ENCODE measurements around the gene DAAM2.

Gene DAAM2

DNA sequence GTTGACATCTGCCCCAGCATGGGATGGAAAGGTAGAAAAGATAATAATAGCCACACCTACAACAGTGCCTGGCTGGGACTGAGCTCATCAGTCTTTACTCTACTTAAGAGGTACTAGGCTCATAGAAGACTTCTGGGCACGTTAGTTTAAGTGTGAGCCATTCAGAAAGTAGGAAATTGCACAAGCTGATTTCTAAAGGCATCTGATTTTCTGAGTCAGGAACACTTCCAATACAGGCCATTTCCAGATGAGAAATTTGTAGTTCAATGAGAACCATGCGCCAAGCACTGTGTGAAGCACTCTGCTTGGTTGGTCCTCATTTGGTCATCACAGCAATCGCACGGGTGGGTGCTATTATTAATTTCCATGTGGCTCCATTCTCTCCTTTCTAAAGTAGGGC is 99.8 kb downstream of the DAAM2 start:
- DNase-seq, result no peak

DNA sequence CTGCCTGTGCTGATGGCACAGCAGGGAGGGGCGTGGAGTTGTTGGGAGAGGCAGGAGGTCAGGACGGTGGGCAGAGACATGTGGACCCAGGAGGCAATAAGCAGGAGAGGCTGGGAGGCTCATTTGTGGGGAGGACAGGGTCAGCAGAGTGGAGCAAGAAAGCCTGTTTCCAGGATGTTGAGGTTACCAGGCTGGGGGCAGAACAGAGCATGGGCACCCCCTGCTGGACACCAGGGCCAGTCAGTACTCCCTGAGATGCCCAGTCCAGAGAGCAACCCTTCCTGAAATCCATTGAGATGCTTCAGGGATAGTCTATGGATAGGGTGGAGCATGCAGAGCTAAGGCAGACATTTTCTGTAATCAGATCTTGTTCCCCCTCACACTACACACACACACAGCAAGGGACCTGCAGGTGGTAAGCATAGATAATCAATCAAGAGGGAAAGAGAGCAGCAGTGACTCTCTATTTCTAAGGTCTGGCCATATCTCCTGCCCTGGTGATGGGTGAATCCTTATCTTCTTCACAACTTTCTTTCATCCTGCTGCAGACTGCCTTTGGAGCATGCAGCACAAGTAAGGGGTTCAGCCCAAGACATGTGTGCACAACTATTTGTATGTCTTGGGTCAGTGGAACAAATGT is 100.4 kb downstream of the DAAM2 start:
- DNase-seq, result no peak

DNA sequence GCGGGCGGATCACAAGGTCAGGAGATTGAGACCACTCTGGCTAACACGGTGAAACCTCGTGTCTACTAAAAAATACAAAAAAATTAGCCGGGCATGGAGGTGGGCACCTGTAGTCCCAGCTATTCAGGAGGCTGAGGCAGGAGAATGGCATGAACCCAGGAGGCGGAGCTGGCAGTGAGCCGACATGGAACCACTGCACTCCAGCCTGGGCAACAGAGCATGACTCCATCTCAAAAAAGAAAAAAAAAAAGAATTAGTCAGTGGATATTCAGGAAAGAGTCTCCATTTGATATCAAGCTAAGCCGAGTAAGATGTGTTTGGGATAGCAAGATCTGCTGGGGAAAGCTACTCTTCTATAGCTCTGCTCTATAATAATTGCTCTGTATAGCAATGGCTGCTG is 101.1 kb downstream of the DAAM2 start:
- DNase-seq, result no peak

DNA sequence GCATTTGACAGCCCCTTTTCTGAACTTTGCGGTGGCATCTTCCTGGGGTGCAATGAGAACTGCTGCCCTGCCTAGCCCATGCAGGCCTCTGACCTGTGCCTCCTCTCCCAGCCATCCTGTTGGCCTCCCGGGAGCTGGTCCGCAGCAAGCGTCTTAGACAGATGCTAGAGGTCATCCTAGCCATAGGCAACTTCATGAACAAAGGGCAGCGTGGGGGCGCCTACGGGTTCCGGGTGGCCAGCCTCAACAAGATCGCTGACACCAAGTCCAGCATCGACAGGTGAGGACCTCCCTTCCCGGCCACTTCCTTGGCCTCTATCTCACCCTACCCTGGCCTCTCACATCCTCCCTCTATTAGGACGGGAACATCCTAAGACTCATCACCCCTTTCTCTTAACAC is 104.5 kb downstream of the DAAM2 start:
- DNase-seq, result no peak

DNA sequence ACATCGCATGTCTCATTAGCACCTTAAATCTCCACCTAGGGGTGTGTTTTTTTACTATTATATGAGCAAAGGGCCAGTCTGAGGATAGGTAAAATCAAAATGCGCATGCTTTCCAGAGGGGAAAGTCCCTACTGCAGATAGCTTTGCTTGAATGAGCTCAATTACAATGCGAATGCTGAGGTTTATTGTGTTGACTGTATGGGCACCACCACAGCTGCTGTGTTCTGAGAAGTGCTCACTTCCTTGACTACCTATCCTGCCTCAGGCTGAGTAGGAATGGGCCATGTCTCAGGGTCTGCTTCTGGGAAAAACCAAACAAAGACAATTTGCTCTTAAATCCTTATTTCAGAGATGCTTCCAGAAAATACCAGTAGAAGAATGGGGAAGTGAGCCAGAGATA is 105.5 kb downstream of the DAAM2 start:
- DNase-seq, result no peak

DNA sequence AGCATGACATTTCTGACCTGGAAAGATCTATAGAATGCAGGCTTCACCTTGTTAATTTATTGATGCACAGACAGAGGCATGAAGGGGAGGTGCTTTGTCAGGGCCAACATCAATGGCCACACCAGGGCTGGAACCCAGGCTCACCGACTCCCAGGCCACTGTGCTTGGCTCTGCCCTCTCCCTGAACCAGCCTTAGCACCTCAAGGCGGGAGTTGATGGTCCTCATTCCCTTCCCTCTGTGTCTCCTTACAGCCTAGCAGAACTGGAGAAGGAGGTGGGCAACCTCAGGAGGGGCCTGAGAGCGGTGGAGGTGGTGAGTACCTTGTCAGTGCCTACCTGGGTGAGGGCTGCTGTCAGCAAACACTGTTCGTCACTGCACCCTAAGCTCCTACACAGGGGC is 106.4 kb downstream of the DAAM2 start:
- no peak for DNase-seq

DNA sequence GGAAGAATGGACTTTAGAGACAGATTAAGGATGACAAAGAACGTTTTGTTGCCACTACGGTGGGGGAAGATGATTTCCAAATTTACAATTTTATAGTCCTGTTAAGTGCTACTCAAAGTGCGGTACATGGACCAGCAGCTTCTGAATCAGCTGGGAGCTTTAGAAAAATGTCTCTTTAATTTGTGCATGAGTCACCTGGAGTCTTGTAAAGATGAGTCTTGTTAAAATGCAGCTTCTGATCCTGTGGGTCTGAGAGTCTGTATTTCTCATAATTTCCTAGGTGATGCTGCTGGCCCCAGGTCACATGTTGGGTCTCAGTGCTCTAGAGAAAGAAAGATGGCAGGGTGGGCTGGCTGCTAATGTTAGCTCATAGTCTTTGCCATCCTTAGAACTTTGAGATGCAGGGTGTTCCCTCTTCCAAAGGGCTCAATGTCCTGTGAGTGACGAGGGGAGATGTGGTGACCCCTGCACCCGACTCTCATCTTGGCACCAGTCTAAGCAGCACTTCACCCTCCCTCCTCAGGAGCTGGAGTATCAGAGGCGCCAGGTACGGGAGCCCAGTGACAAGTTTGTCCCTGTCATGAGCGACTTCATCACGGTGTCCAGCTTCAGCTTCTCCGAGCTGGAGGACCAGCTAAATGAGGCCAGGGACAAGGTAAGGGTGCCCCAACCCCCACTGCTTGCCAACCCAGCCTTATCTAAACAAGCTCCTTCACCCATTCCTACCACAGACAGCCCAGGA is 107.5 kb downstream of the DAAM2 start:
- no peak for DNase-seq

DNA sequence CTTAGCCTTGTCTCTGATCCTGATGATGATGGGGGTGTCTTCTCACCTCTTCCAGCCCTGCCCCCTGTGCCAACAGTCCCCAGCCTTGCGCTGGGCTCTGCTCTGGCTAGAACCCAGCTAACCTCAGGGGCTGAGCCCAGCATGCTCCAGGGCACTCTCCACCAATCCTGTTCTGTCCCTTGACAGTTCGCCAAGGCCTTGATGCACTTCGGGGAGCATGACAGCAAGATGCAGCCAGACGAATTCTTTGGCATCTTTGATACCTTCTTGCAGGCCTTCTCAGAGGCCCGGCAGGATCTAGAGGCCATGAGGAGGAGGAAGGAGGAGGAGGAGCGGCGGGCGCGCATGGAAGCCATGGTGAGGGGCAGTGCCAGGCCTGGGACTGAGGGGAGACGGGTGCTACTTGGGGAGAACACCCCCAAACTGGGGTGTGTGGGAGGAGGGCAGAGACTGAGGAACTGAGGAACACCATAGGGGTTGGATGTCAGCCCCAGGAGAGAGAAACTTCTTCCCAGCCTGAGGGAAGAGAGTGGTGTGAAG is 109.0 kb downstream of the DAAM2 start:
- DNase-seq, result no peak

DNA sequence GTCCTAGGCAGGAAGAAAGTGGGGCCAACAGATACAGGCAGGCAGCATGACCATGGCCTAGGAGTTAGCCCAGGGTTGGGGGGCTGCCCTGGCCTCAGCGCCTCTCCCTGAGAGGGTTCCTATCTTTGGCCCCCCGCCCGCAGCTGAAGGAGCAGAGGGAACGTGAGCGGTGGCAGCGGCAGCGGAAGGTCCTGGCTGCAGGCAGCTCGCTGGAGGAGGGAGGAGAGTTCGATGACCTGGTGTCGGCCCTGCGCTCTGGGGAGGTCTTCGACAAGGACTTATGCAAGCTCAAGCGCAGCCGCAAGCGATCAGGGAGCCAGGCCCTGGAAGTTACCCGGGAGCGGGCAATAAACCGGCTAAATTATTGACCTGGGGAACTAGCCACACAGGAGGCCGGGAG is 109.5 kb downstream of the DAAM2 start:
- DNase-seq, result no peak

DNA sequence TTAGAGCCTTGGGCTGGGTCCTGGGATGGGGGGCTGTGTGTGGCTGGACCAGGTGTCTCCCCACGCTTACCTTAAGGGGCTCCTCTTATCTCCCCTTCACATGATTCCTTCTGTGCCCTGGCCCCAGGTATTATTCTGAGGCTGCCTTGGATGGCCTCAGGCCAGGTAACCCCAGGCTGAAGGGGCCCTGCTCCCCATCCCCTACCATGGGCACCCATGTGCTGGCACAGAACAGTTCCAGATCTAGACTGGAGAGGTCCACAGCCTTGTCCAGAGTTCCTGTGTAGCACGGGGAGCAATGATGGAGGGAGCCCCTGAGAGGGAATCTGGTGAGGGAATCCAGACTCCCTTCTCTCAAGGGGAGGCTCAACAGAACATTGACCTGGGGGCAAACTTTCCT is 110.0 kb downstream of the DAAM2 start:
- DNase-seq, result no peak

DNA sequence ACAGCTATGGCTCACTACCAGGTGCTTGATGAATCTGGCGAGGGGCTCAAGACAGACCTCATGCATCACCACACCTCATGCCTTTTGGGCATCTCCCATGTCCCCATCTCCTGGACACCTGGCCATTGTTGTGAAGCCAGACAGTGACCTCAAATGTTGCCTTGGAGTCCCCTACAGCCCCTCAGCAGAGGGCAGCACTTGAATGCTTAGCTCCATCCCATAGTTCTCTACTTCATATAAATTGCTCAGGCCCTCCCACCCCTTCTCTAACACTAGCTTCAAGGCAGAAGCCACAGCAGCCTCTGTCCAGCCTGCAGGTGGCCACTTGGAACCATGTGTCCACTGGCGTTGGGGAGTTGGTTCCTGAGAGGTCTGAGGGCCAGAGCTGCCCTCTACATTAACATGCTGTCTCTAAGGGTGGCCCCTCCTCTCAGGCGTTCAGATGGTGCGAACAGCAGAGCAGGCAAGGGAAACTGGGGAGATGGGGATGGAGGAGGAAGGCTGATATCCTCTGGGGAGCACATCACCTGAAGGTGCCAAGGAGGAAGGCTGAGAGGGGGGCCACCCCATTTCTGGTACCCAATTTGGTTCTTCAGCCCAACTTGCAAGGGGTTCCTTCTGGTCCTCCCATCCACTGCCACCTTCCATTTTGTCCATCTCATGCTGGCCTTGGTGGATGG is 110.8 kb downstream of the DAAM2 start:
- no peak for DNase-seq

DNA sequence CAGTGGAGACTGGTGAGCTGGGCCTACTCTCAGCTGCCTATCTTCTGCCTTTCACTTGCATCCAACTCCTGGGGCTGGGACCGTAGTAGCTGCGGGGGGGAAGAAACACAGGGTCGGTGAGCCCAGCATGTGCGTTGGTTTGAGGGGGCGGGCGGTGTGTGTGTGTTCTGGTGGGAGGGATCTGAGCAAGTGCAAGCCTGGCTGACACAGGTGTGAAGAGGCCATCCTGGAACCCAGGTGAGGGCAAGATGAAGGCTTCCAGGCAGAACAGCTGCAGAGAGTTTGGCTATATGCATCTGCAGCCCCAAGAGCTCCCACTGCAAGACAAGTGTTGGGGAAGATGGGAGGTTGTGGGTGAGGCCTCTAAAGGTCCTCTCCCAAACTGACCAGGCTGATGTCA is 111.5 kb downstream of the DAAM2 start:
- no peak for DNase-seq

DNA sequence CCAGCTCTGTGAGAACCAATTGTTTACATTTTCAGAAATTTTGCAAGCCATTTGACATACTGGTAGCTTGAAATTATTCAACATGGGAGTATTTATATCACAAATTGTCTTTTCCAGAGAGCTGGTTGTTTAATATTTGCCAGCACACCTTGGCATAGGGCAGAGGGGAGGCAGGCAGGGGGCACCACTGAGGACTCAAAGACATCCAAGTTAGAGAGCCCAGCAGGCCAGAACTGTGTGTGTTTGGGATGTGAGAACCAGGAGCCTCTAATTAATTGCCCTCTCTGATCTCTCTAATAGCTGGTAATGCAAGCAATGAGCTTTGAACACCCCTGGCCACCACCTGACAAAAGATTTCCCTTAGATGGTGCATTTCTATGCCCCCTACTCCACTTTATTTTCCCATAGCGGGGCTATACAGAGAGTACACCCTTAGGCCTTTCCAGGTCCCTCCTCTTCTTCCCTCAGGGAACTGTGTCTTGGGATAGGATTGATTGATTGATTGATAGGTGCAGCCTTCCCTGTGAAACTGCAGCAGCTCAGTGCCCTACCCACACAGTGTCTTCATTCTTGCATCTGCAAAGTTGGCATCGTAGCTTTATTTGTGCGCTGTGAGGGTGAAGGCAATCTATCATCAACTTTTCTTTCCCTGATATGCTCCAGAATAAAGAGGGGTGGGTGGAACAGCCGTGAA is 112.9 kb downstream of the DAAM2 start:
- DNase-seq, result no peak

DNA sequence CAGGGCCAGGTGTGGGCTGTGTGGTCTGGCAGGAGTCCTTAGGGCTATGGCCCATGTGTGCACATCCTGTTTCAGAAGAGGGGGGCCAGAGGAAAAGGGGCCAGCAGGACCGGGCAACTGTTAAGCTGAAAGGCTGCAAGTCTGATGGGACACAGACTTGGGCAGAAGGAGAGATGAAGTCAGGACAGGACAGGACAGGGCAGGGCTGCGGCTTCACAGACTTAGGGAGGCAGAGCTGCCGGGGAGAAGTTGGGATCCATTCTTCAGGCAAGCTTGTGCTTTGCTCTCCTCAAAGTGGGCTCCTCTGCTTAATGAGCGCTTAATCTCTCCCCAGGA is 113.4 kb downstream of the DAAM2 start:
- DNase-seq, result no peak

DNA sequence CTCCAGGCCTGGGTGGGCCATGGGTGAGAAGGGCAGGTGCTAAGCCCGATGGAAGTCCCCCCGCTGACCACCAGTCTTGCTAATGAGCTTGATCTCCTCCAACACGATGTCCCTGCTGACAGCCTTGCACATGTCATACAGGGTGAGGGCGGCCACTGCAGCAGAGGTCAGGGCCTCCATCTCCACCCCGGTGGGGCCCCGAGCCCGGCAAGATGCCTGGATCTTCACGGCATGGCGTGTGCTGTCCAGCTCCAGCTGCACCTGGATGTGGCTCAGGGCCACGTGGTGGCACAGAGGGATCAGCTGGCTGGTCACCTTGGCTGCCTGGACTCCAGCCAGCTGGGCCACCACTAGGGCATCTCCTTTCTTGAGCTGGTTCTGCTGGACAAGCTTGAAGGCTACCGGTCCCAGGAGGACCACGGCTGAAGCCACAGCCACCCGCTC is 114.2 kb downstream of the DAAM2 start:
- DNase-seq, result no peak

DNA sequence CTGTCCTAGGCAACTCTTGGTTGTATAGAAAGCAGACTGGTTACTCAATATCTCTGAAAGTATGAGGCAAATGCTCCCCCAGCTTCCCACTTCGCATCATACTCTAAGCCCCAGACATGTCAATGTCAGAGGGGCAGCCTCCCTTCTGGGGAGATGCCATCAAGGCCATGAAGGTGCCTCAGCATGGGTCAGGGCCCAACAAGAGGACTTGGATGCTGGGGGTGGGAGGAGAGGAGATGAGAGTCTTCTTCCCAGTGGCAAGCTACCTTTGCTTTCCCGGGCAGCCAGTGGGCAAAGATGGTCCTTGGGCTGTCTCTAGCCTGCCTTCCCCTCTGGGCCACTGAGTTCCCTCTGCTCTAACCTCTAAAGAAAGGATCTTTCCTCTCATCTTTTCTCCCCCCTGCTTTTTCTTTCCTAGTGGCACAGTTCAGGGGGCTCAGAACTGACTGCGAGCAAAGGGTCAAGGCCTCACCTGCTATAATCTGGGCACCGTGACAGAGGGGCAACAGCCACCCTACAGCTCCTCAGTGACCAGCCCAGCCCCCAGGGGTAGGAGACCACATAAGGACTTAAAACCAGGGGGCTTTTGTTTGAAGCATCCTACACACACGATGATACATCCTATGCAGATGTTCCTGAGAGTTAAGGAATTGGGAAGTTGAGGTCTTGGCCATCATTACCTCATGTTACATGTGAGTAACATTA is 115.8 kb downstream of the DAAM2 start:
- DNase-seq, result no peak

DNA sequence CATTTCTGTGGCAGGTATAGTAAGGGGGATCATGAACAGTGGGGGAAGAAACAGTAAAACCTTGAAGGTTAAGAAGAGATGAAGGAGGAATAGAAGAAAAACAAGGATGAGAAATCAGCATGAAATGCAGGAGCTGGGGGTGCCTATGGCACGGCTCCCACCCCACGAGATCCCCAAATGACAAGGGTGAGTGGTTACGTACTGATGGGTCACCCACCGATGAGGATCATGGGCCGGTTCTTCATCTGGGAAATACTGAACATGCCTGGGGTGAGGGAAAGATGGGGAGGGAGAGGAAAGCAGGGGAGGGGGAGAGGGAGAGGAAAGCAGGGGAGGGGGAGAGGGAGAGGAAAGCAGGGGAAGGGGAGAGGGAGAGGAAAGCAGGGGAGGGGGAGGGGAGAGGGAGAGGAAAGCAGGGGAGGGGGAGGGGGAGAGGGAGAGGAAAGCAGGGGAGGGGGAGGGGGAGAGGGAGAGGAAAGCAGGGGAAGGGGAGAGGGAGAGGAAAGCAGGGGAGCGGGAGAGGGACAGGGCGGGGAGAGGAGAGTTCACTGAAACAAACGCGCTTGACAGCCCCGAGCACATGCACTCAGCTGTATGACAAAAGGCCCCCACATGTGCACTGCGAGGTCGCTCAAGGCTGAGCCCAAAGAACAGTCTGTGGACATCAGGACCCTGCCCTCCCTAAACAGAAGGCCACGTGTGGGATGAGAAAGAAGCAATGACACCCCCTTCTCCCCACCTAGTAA is 116.8 kb downstream of the DAAM2 start:
- DNase-seq, result no peak

DNA sequence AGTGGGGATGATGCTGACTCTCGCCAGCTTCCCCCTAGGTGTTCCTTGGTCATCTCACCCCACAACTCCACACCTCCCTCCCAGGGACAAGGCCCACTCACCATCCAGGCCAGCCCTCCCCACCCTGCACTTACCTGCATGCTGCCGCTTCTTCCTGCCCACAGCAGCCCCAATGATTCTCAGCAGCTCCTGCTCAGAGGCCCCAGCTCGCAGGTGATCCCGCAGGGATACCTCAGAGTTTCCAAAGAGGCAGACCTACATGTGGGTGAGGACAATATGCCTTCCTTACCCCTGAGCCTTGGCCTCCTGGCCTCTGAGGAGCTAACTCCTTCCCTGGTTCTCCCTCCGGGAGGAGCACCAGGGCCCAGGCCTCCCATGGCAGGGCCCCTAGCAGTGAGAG is 117.5 kb downstream of the DAAM2 start:
- no peak for DNase-seq

DNA sequence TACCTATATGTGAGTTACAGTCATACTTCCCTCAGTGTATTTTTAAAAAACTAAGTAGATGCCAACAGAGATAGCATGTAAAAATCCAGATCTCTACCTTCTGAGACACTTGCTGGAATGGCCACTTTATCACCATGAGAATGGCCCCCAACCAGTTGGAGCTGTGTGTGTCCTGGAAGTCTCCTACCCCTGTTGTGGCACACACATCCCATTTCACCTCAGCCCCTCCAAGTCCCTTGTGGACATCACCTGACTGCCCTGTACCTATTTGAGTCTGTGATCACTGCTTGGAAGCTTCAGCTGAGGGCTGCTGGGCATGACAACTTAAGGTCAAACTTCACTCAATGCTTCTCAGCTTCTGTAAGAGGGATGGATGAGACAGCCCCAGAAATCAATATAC is 118.0 kb downstream of the DAAM2 start:
- DNase-seq, result no peak

DNA sequence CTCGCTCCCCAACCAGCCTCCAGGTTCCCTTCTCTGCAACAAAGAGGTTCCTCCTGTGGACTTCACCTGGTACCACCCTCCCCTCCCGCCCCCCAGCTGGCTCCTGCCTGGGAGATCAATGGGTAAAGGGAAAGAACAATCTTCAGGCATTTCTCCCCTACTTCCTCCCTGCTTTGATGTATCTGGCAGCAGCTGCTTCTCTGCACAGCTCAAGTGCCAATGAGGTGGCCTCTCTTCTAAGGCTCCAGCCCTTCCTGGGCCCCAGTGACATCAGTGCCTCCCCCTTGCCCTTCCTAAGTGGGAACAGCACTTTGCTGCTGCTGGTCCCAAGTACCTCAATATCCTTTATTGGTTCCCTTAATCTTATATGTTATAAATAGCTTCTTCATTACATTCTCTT is 118.6 kb downstream of the DAAM2 start:
- DNase-seq, result no peak

DNA sequence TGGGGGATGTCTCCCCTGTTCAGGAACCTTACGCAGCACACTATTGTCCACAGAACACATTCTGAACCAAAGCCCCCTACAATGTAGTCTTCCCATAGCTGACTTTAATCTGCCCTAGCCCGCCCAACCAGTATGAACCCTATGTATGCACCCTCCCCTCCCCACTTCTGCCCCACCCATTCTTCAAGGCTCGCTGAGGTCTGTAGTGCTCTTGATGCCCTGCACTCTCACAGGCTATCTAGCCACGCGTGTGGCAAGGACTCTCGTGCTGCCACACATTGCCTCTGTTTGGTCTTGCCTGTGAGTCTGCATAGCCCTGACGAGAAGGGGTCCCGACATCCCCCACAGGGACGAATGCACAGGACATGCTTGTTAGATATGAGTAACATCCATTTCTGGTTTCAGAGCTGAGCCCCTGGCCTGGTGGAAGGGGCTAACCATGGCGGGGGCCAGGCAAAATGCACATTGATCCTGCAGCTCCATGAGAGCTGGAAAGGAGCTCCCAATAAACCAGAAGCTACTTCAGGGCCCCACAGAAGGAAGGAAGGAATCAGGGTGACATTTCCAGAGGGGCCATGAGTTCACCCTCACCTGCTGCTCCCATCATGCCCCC is 119.4 kb downstream of the DAAM2 start:
- DNase-seq, result no peak

DNA sequence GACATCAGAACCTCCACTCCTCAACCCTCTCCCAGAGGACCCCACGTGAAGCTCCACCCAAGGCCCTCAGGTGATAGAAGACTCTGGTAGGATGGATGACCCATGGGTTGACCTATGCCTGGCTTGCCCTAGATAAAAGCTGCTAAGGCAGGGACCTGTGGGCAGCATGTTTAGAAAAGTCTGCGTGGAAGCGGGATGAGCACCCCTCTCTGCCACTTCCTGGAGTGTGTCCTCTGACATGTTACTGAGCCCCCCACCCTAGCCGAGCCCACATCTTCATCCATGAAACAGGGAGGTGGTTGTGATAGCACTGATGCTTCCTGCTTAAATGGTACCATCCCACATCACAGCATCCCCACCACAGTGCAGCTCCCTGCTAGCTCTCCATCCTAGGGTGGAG is 120.3 kb downstream of the DAAM2 start:
- no peak for DNase-seq

All from NCI-H1436 treated with DMSO at 0.1 percent for 48 hours (cell line).